IMR-90 (cell line): Measurements from ENCODE around the gene JAKMIP1. TPM values are rescaled to one million over a fixed set of nuclear protein-coding genes. Genes with fewer than 3 reads are reported as not detected.

Source experiments
- ATAC-seq: fragments of 200-7000 bp; cut with Tn5 transposase; 2 replicates; pipeline ENCODE4 v1.9.1; 2020; ENCODE audit warnings: low read depth, mild to moderate bottlenecking, moderate library complexity
- BruUV-seq: library from RNA; stranded (reverse); fragments of 400-500 nt; replicated peaks from 2 replicates; lab custom pipeline; 2021; lab: Mats Ljungman, UMichigan
- CTCF ChIA-PET: fragments of 300-600 bp; formaldehyde crosslinking; extraction: SDS; loops from one replicate; lab custom pipeline; 2021; ENCODE audit warnings: antibody characterized with exemption; lab: Yijun Ruan, JAX
- POLR2A ChIA-PET: fragments of 300-600 bp; sonication (Branson Sonifier 250); formaldehyde crosslinking; loops from one replicate; lab custom pipeline; 2022; ENCODE audit warnings: antibody characterized with exemption; ENCODE audit not compliant: unreplicated experiment; lab: Charles Lee
- DNase-seq: peaks from one replicate; pipeline ENCODE4 v3.0.0; 2013
- H2AFZ ChIP-seq: replicated peaks from 2 replicates; pipeline ENCODE3; 2013; ENCODE audit warnings: low read length, mild to moderate bottlenecking; ENCODE audit not compliant: poor library complexity
- H2AK5ac ChIP-seq: 2 replicates; pipeline ENCODE4 v1.6.1; 2013; ENCODE audit warnings: low read depth, low read length, inconsistent platforms
- H2AK9ac ChIP-seq: replicated peaks from 2 replicates; pipeline ENCODE3; 2013; ENCODE audit warnings: mild to moderate bottlenecking, low read depth, low read length, moderate library complexity; ENCODE audit not compliant: poor library complexity
- H2BK120ac ChIP-seq: 2 replicates; pipeline ENCODE4 v1.6.1; 2013; ENCODE audit warnings: low read depth, low read length, inconsistent platforms
- H2BK15ac ChIP-seq: 3 replicates; pipeline ENCODE4 v1.6.1; 2013; ENCODE audit warnings: low read depth, low read length, inconsistent platforms
- H2BK20ac ChIP-seq: 2 replicates; pipeline ENCODE4 v1.6.1; 2013; ENCODE audit warnings: low read depth, mild to moderate bottlenecking, inconsistent platforms, low read length, moderate library complexity
- H2BK5ac ChIP-seq: 2 replicates; pipeline ENCODE4 v1.6.1; 2013; ENCODE audit warnings: mild to moderate bottlenecking, low read depth, low read length, inconsistent platforms; ENCODE audit not compliant: poor library complexity, severe bottlenecking
- H3K14ac ChIP-seq: replicated peaks from 2 replicates; pipeline ENCODE4 v1.6.1; 2013; ENCODE audit warnings: low read depth, low read length, inconsistent platforms
- H3K18ac ChIP-seq: 2 replicates; pipeline ENCODE4 v1.6.1; 2013; ENCODE audit warnings: low read depth, low read length, control low read depth
- H3K23ac ChIP-seq: 2 replicates; pipeline ENCODE4 v1.6.1; 2013; ENCODE audit warnings: low read depth, low read length, inconsistent platforms
- H3K27ac ChIP-seq: 2 replicates; pipeline ENCODE4 v1.5.1; 2013; ENCODE audit warnings: mild to moderate bottlenecking, control low read depth, low read length; ENCODE audit not compliant: insufficient read depth
- H3K27me3 ChIP-seq: 2 replicates; pipeline ENCODE4 v1.6.1; 2013; ENCODE audit warnings: low read length; ENCODE audit not compliant: control insufficient read depth, insufficient read depth
- H3K36me3 ChIP-seq: 2 replicates; pipeline ENCODE4 v1.6.1; 2013; ENCODE audit warnings: low read length, mixed read lengths; ENCODE audit not compliant: control insufficient read depth, insufficient read depth
- H3K4ac ChIP-seq: 2 replicates; pipeline ENCODE4 v1.6.1; 2013; ENCODE audit warnings: low read depth, low read length, inconsistent platforms
- H3K4me1 ChIP-seq: 2 replicates; pipeline ENCODE4 v1.6.1; 2013; ENCODE audit warnings: low read length, mixed read lengths; ENCODE audit not compliant: control insufficient read depth, insufficient read depth
- H3K4me2 ChIP-seq: 2 replicates; pipeline ENCODE4 v1.6.1; 2013; ENCODE audit warnings: low read depth, mild to moderate bottlenecking, control low read depth, low read length, moderate library complexity
- H3K4me3 ChIP-seq: 2 replicates; pipeline ENCODE4 v1.5.1; 2013; ENCODE audit warnings: low read depth, mild to moderate bottlenecking, control low read depth, low read length, moderate library complexity; ENCODE audit not compliant: insufficient read depth
- H3K56ac ChIP-seq: 2 replicates; pipeline ENCODE4 v1.6.1; 2013; ENCODE audit warnings: low read length, inconsistent platforms; ENCODE audit not compliant: insufficient read depth; ENCODE audit errors: extremely low read depth
- H3K79me1 ChIP-seq, 2 experiments: 2 replicates each; pipeline ENCODE4 v1.6.1; 2013; ENCODE audit warnings: low read length in 2 of 2, inconsistent platforms in 1 of 2, low read depth in 1 of 2
- H3K9ac ChIP-seq: 2 replicates; pipeline ENCODE4 v1.6.1; 2013; ENCODE audit warnings: low read depth, low read length, control low read depth
- H3K9me1 ChIP-seq: 2 replicates; pipeline ENCODE4 v1.6.1; 2013; ENCODE audit warnings: low read length, inconsistent platforms; ENCODE audit not compliant: insufficient read depth
- H3K9me3 ChIP-seq: 2 replicates; pipeline ENCODE4 v1.6.1; 2013; ENCODE audit warnings: low read length; ENCODE audit not compliant: control insufficient read depth, insufficient read depth
- H4K20me1 ChIP-seq: 2 replicates; pipeline ENCODE4 v1.6.1; 2013; ENCODE audit warnings: low read length, inconsistent platforms; ENCODE audit not compliant: insufficient read depth
- H4K5ac ChIP-seq: 2 replicates; pipeline ENCODE4 v1.6.1; 2013; ENCODE audit warnings: mild to moderate bottlenecking, low read depth, low read length, control low read depth
- H4K8ac ChIP-seq, 2 experiments: 2 replicates each; pipeline ENCODE4 v1.6.1; 2013; ENCODE audit warnings: low read depth in 2 of 2, low read length in 2 of 2, control low read depth in 1 of 2, inconsistent platforms in 1 of 2
- H4K91ac ChIP-seq: 2 replicates; pipeline ENCODE4 v1.6.1; 2013; ENCODE audit warnings: low read depth, low read length, inconsistent platforms; ENCODE audit not compliant: insufficient read depth
- CEBPB ChIP-seq: IDR thresholded peaks from 2 replicates; pipeline ENCODE4 v1.6.1; 2012; ENCODE audit warnings: low read depth, low read length, improper control_type of control experiment
- CHD1 ChIP-seq: IDR thresholded peaks from 2 replicates; pipeline ENCODE4 v1.6.1; 2012; ENCODE audit warnings: low read depth, low read length, improper control_type of control experiment
- CTCF ChIP-seq: conservative IDR thresholded peaks from 2 replicates; pipeline ENCODE4 v1.5.1; 2012; ENCODE audit warnings: mild to moderate bottlenecking, low read depth, low read length, improper control_type of control experiment
- FOS ChIP-seq: fragments of 150-350 bp; IDR thresholded peaks from 2 replicates; pipeline ENCODE4 v1.6.1; 2016; ENCODE audit warnings: low read depth, low read length
- MAZ ChIP-seq: IDR thresholded peaks from 2 replicates; pipeline ENCODE4 v1.6.1; 2012; ENCODE audit warnings: low read depth, mild to moderate bottlenecking, low read length, improper control_type of control experiment, moderate library complexity, borderline replicate concordance
- MXI1 ChIP-seq: IDR thresholded peaks from 2 replicates; pipeline ENCODE4 v1.6.1; 2012; ENCODE audit warnings: low read depth, mild to moderate bottlenecking, low read length, moderate library complexity, borderline replicate concordance
- NFE2L2 ChIP-seq: fragments of 150-350 bp; IDR thresholded peaks from 2 replicates; pipeline ENCODE4 v1.6.1; 2016; ENCODE audit warnings: low read depth, mild to moderate bottlenecking, low read length
- POLR2A ChIP-seq: IDR thresholded peaks from 2 replicates; pipeline ENCODE4 v1.6.1; 2012; ENCODE audit warnings: mild to moderate bottlenecking, low read depth, low read length
- RAD21 ChIP-seq: IDR thresholded peaks from 2 replicates; pipeline ENCODE4 v1.6.1; 2012; ENCODE audit warnings: low read length, improper control_type of control experiment
- RCOR1 ChIP-seq: IDR thresholded peaks from 2 replicates; pipeline ENCODE4 v1.6.1; 2012; ENCODE audit warnings: mild to moderate bottlenecking, low read length, improper control_type of control experiment; ENCODE audit not compliant: insufficient replicate concordance
- RFX5 ChIP-seq: IDR thresholded peaks from 2 replicates; pipeline ENCODE4 v1.8.0; 2012; ENCODE audit warnings: low read depth, mild to moderate bottlenecking, low read length, moderate library complexity
- SMC3 ChIP-seq: fragments of 150-350 bp; IDR thresholded peaks from 2 replicates; pipeline ENCODE4 v1.6.1; 2016; ENCODE audit warnings: low read depth, mild to moderate bottlenecking, antibody characterized with exemption, low read length, moderate library complexity
- WGBS, 2 experiments: methylation state at CpG; one replicate each; pipeline versions ENCODE4 v1.1.5 to v1.1.7; 2013; ENCODE audit warnings: missing lambda C conversion rate in 2 of 2; ENCODE audit not compliant: insufficient read length in 1 of 2; ENCODE audit errors: extremely low coverage in 2 of 2; 5-methylcytosine and 5-hydroxymethylcytosine counted together
- dilution Hi-C: fragments of 300-500 bp; cut with HindIII; formaldehyde crosslinking; loops from one replicate; pipeline ENCODE4 v1.14.3; 2018; ENCODE audit warnings: low sequenced_read_pairs; ENCODE audit not compliant: unreplicated experiment
- in situ Hi-C: fragments of 300-500 bp; cut with MboI; formaldehyde crosslinking; loops from 3 replicates; pipeline ENCODE4 v1.14.3; 2019; ENCODE audit warnings: low sequenced_read_pairs, inconsistent platforms, mixed read lengths
- intact Hi-C: fragments of 100-400 bp; cut with micrococcal nuclease; formaldehyde crosslinking; loops from 2 replicates; pipeline ENCODE4 v1.10.0; 2022
- polyA plus RNA-seq, 3 experiments: library from polyadenylated mRNA; depleted of rRNA; stranded (reverse); fragments of >200 nt; gene quantifications; 2 replicates each; pipeline ENCODE4 v1.2.3, GENCODE V29; 2012; ENCODE audit warnings: low replicate concordance in 1 of 3
- total RNA-seq: library from RNA; depleted of rRNA; stranded (reverse); fragments of >200 nt; gene quantifications from 2 replicates; pipeline ENCODE4 v1.2.3, GENCODE V29; 2012
- TF ChIP-seq, protein P1 (sequence below): fragments of 150-350 bp; IDR thresholded peaks from 2 replicates; pipeline ENCODE4 v1.6.1; 2016; ENCODE audit warnings: low read depth, mild to moderate bottlenecking, low read length, moderate library complexity, borderline replicate concordance
- TF ChIP-seq, protein P2 (sequence below): fragments of 150-350 bp; IDR thresholded peaks from 2 replicates; pipeline ENCODE4 v1.6.1; 2017; ENCODE audit warnings: mild to moderate bottlenecking, antibody characterized with exemption, low read length, low read depth

JAKMIP1 gene
- total and polyA plus RNA-seq, 2 of the 4 experiments (the other 2 are of a cell fraction), result not detected

DNA sequence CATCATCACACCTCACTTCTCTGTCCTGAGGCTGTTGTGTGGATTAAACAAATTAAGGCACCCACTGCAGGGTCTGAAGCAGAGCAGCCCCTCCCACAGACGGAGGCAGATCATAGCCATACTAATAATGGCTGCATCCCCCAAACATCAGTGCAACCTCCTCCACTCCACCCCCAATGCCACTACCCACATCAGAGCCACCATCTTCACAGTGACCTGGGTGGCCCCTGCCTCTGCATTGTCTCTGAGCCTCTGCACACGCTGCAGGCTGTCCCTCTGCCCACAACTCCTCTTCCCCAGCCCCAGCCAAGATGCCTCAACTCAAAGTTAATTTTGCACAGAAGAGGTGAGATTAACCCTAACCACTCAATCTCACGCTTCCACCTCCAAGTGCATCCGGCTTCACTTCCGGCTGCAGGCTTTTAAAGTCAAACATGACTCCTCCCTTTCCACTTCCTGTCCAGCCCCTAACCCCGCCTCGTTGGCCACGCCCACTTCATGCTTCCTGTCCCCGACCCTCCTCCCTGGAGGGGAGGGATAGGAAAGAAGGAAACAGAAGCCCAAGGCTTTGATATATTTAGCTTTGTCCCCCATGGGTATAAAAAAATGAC lies 22.7 kb downstream of the JAKMIP1 start:
- Histone ChIP-seq H3K27ac (no peak overlapping the region), H2AFZ (no peak overlapping the region), H2AK5ac (no peak overlapping the region), H3K9me1 (no peaks in the 10 kb centered on the region), H3K4ac (no peak overlapping the region), H2BK20ac (no peak overlapping the region), H2BK120ac (no peak overlapping the region), H2AK9ac (no peak overlapping the region), H4K91ac (no peak overlapping the region), H2BK5ac (no peak overlapping the region), H3K23ac (no peak overlapping the region), H3K9me3 (peaks cover 4% of the 10 kb centered on the region; the same call in 1 of the 2 replicates), H4K20me1 (no peaks in the 10 kb centered on the region), H3K56ac (no peak overlapping the region), H3K79me1 (no peaks in the 10 kb centered on the region), H3K36me3 (no peaks in the 10 kb centered on the region), H3K9ac (no peak overlapping the region), H2BK15ac (no peak overlapping the region), H3K4me3 (no peak overlapping the region), H3K4me1 (no peaks in the 10 kb centered on the region), H3K14ac (no peak overlapping the region), H3K4me2 (no peak overlapping the region), H4K8ac (no peak overlapping the region), H3K18ac (no peak overlapping the region), H3K27me3 (no peaks in the 10 kb centered on the region), H4K5ac (no peak overlapping the region)
- CTCF ChIA-PET, result no interaction called here
- 20% methylated on average over 1 of the region's 9 CpGs; no CpG with 5 or more reads in 1 of the 2 experiments for WGBS, 2 experiments
- no peak for TF ChIP-seq RAD21
- no peak for TF ChIP-seq POLR2A
- no peak for TF ChIP-seq CEBPB
- TF ChIP-seq CTCF, result no peak
- TF ChIP-seq MXI1, result no peak
- no peak for TF ChIP-seq NFE2L2
- TF ChIP-seq RFX5, result no peak
- TF ChIP-seq FOS, result no peak
- TF ChIP-seq MAZ, result no peak
- TF ChIP-seq, protein P1, sequence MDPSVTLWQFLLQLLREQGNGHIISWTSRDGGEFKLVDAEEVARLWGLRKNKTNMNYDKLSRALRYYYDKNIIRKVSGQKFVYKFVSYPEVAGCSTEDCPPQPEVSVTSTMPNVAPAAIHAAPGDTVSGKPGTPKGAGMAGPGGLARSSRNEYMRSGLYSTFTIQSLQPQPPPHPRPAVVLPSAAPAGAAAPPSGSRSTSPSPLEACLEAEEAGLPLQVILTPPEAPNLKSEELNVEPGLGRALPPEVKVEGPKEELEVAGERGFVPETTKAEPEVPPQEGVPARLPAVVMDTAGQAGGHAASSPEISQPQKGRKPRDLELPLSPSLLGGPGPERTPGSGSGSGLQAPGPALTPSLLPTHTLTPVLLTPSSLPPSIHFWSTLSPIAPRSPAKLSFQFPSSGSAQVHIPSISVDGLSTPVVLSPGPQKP, result no peak
- TF ChIP-seq SMC3, result no peak
- TF ChIP-seq RCOR1, result no peak
- no peak for TF ChIP-seq CHD1
- TF ChIP-seq, protein P2, sequence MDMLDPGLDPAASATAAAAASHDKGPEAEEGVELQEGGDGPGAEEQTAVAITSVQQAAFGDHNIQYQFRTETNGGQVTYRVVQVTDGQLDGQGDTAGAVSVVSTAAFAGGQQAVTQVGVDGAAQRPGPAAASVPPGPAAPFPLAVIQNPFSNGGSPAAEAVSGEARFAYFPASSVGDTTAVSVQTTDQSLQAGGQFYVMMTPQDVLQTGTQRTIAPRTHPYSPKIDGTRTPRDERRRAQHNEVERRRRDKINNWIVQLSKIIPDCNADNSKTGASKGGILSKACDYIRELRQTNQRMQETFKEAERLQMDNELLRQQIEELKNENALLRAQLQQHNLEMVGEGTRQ, result no peak
- POLR2A ChIA-PET, result no interaction called here
- DNase-seq (no peak), ATAC-seq (no peak)
- in situ Hi-C loops, result no loop called here
- dilution Hi-C loops, result no loop called here
- no TSS peak for BruUV-seq
- intact Hi-C loops, result no loop called here
